Coronary artery (tissue), 2 donors: ENCODE data around the gene MYO7A.
A peak's percentile ranks its signal among the peaks of the same experiment; 100 is the strongest.

Experiments
- DNase-seq: peaks from one replicate; pipeline ENCODE4 v3.0.0-alpha.2; 2017; ENCODE audit warnings: low spot score
- H3K27ac ChIP-seq, 2 donors: fragments of 200-600 bp; sonication (generic); one replicate each; pipeline ENCODE4 v1.5.1; 2016 to 2019
- H3K4me3 ChIP-seq: fragments of 200-600 bp; sonication (generic); 2 replicates; pipeline ENCODE4 v1.5.1; 2016; ENCODE audit warnings: mild to moderate bottlenecking, moderate library complexity
- CTCF ChIP-seq: fragments of 200-600 bp; sonication (generic); IDR thresholded peaks from one replicate; pipeline ENCODE4 v1.5.1; 2019; ENCODE audit warnings: antibody characterized with exemption

MYO7A gene

GRCh38 chr11:77127920-77128691, at the start of gene MYO7A:
MYO7A (plus strand) TSS chr11:77128246; CDS start chr11:77130635, 2,389 bp downstream.
- Histone ChIP-seq H3K4me3 (peak within 1 kb of the TSS; percentile 66), H3K27ac (no peak within 1 kb of the TSS)
- no peak for TF ChIP-seq CTCF
- peak; percentile 84 for DNase-seq

DNA sequence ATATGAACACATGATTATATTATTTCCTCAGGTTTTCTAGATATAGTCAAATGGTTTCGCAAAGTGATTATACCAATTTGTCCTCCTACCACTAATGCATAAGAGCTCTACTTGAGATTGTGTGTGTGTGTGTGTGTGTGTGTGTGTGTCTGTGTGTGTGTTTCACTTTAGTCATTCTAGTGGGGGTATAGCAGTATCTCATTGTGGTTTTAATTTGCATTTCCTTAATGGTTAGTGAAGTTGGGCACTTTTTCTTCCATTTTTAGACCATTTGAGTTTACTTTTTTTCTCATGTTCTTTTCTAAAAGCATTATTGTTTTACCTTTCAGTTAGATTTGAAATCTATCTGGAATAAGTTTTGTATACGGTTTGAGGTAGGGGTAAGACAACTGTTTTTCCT, 48.4 kb upstream of the MYO7A start:
- no peak for DNase-seq
- TF ChIP-seq CTCF: no peak
- no peak overlapping the region for H3K27ac ChIP-seq

GRCh38 chr11:77080643-77081210, 47.3 kb upstream of the MYO7A start:
- no peak for TF ChIP-seq CTCF
- H3K4me3 ChIP-seq: no peak overlapping the region
- no peak overlapping the region for H3K27ac ChIP-seq
- no peak for DNase-seq

More for the DNA sequence above, 48.4 kb upstream of the MYO7A start:
- H3K4me3 ChIP-seq: no peak overlapping the region

- Histone ChIP-seq H3K27ac (no peak overlapping the region), H3K4me3 (no peak overlapping the region)
- no peak for TF ChIP-seq CTCF
- DNase-seq: no peak
Observed at GRCh38 chr11:77081381-77081851, 46.6 kb upstream of the MYO7A start.

GRCh38 chr11:77081976-77082836, 45.8 kb upstream of the MYO7A start:
- peak overlapping the region; percentile 50 for H3K4me3 ChIP-seq
- no peak for DNase-seq
- no peak for TF ChIP-seq CTCF

DNA sequence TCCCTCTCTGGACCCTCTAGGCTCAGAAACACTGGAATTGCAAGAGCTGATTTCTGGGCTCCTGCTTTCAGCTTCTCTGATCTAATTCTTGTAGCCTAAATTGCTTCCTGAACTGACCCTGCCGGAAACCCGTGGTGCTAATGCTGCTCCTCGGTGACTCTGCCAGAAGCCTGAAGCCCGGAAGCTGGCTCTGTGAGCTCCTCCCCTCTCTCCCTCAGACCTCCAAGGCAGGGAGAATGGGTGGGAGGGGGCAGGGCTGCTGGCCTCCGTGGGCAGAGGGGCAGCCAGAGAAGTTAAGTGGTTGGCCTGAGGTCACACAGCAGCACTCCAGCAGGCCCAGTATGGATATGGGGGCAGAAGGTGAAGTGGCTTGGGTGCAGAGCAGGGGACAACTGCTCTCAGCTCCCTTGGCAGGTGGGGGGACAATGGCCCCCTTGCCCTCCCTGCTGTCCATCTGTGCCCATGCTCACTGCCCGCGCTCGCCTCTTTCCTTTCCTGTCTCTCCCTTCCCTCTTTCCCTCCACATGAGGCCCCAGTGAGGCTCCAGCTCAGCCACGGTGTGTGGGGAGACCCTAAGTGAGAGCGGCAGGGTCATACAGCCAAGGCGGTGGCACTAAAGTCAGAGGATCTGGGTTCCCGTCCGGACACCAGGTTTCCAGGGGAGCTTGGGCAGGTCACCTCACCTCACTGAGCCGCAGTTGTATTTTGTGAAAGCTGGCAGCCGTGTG, 45.0 kb upstream of the MYO7A start:
- Histone ChIP-seq H3K4me3 (peak overlapping the region; percentile 50), H3K27ac (peak overlapping the region in 1 of 2 donors; percentile 86)
- TF ChIP-seq CTCF: no peak
- DNase-seq: no peak

More at GRCh38 chr11:77081976-77082836, 45.8 kb upstream of the MYO7A start:
- H3K27ac ChIP-seq: peak overlapping the region in 1 of 2 donors; percentile 86
